ENCODE measurements around the gene MAP4K1.

Gene MAP4K1

GRCh38 chr19:38543807-38544568 lies 73.8 kb downstream of the MAP4K1 start:
- DNase-seq (ENCODE audit: low spot score) = peak; percentile 96

GRCh38 chr19:38543286-38543806 lies 74.4 kb downstream of the MAP4K1 start:
- no peak for DNase-seq (ENCODE audit: low spot score)

- DNase-seq (ENCODE audit: low spot score) = no peak
Observed at GRCh38 chr19:38542040-38542439, 75.7 kb downstream of the MAP4K1 start.

- no peak for DNase-seq (ENCODE audit: low spot score)
Observed at GRCh38 chr19:38539751-38540150, 78.0 kb downstream of the MAP4K1 start.

- DNase-seq (ENCODE audit: low spot score) = no peak
Observed at GRCh38 chr19:38538793-38539528, 78.8 kb downstream of the MAP4K1 start.

- no peak for DNase-seq (ENCODE audit: low spot score)
Observed at GRCh38 chr19:38538386-38538785, 79.4 kb downstream of the MAP4K1 start.
